GM19455 (cell line): ENCODE results near the gene FBXL17.
A peak's percentile ranks its signal among the peaks of the same experiment; 100 is the strongest.

Experiments
- ATAC-seq: cut with Tn5 transposase; IDR thresholded peaks from one replicate; pipeline ENCODE4 v1.9.1; 2021; ENCODE audit not compliant: unreplicated experiment

Gene FBXL17

DNA sequence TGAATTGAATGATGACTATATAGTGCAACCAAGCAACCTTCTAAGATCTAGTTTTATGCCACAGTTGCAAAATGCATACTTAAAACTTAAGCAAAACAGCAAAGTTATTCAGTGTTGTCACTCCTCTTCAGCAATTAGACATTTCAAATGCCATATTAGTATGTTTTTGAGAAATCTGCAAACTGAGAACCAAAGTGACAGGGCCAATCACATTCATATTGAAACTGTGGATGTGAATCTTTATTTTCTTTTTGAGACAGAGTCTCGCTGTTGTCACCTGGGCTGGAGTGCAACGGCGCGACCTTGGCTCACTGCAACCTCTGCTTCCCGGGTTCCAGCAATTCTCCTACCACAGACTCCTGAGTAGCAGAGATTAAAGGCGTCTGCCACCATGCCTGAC, 461.9 kb downstream of the FBXL17 start:
- ATAC-seq = peak; percentile 76

DNA sequence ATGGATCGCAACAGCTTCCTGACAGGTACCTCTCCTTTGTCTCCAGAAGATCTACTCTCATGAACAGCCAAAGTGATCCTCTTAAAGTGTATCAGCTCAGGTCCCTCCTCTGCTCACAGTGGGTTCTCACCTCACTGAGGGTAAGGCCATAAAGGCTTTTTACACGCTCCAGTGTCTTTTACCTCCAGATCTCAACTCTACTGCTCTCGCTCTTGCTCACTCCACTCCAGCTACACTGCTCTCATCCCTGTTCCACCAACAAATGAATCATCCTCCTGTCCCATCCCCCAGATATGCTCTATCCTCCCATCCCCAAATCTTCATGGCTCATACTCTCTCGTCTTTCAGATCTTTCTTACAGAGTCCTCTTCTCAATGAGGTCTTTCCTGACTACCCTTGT, 462.5 kb downstream of the FBXL17 start:
- peak; percentile 32 for ATAC-seq

DNA sequence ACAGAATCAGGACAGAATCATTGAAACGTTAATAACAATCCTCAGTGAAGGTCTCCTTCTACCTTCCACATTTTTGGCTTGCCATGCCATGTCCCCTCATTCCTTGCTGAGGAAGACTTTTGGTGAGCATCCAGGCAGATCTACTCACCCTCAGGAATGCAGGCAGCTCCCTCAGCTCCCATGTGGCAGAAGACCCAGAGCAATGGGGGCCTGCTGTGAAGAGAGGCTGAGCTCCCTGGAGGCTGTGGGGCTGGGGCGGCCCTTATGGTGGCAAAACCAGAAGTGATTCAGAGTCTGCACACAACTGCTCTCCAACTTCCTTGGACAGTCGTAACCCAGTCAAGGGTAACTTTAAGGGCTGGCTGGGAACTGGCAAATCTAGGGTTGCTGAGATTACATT, 463.9 kb downstream of the FBXL17 start:
- ATAC-seq = no peak

DNA sequence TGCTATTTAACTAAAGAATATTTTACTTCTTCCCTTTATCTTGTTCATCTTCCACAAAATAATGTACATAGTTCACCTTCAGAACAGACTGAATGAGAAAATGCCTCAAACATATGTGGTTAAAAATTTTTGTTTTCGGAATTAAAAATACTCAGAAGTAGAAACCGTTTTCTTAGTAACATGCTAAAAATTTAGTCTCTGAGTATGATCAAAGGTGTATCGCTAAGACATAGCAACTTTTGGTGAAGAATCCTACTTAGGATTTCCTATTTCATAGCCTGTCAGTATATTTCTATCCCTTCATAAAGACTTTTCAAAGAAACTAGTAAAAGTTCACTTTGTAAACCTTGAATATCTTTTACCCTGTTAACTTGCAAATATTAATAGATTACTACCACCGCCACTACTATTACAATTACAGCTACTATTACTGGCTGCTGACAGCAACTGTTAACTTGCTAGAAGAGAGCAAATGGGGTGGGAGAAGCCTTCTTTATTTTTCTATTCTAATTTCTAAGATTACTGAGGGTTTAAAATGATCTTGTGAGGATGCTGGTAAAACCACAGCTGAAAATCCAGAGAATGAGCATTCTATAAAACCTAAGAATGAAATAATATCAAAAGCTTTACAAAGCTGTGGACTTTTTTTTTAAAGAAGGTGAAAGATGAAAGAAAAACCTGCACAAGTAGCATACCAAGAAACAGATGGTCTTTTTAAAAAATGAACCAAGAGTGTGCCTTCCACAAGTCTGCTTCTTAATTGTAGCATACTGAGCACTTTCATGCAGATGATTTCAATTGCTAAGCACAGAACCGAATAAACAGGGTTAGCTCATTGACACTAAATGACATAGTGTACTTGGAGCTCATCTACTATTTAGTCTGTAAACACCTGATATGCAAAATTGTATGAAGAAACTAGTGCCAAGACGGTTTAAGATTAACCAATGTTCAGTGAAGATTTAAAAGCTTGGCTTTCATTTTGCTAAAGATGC, 464.9 kb downstream of the FBXL17 start:
- no peak for ATAC-seq

DNA sequence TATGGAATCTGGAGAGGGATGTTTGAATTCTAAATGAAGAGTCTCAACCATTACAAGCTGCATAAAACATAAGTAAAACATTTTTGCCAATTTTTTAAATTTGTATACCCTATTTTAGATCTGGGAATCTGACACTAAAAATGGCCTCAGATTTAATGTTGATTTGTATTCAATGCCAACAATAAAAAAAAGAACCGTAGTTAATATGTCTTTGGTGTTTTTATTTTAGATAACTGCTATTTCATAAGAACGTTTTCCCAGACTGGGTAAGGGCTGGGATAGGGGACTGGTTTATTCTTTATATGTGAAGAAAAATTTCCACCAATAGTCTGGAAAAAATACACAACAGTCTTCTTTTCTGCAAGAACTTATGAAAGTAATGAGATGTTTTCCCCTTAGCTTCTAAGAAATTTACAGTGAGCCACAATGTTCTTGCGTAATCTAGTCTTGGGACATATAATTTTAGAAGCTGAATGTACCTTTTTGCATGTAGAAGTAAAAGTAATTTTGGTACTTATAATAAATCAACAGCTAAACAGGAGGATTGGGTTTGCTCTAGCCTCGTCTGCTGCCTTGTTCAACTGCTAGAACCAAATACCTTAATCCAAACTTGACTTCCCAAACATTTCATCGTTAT, 466.6 kb downstream of the FBXL17 start:
- no peak for ATAC-seq

DNA sequence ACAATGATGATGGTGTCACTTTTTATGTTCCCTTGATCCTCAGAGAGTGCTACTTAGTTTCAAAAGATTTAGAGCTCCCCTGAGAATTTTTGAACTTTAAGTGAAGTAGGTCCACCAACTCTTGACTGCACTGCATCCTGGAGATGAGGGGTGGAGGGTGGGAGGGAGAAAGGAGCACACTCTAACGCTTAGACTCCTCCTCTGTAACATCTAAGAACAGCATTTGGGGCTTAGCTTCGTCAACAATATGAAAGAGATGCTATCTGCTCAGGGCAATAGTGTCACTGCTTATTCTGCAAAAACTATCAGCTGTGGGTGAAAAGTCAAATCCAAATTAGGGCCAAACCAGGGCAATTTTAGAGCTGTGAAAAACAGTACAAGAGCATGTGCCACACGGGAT, 468.4 kb downstream of the FBXL17 start:
- no peak for ATAC-seq

- ATAC-seq = no peak
Measured at GRCh38 chr5:107900721-107901120, 481.2 kb downstream of the FBXL17 start.

DNA sequence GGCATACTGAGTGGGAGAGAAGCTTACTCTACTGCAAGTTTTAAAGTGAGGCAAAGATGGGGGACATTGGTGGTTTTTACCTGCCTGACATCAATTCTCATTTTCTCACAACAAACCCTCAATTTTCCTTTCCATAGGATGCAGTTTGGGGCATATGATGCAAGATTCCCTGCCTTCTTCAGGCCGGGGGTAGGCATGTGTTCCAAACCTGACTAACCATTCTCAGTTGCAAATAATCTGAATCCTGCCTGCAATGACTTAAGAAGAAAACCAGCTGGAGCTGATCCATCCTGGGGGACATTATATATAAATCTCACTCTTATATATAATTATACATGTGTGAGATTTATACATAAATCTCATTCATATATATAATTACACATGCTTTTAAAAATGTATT, 487.5 kb downstream of the FBXL17 start:
- ATAC-seq = no peak

DNA sequence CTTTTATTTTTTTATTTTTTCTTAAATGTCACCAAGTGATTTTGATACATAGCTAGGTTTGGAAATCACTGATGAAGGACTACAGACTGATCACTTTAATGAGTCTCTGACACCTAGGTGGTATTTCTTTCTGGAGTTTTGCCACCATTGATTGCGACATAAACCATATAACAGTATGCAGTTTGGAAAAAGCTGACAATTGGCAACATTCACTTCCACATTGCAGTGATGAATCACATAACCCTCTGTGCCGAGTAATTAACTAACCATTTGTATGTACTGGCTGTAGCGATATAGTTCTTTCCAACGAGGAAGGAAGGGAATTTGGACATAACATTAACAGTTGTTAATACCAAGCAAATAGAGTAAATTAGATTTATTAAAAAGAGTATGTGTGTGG, 488.3 kb downstream of the FBXL17 start:
- ATAC-seq = no peak

DNA sequence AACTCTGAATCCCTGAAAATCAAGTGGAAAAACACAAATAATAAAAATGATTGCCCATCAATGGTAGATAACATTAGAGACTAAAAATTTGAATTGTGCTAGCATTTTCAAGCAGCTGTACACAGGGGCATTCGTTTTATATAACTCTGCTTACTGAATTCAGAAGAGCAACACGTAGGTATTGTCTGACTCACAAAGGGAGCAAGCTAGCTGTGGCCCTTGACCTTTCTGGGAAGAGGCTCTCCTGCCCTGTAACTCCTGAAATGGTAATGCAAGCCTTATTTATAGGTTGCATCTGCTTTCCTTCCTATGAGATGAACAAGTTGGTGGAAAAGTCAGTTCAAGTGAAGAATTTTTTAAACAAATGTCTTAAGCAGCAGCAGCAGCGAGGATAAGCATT, 492.5 kb downstream of the FBXL17 start:
- no peak for ATAC-seq

GRCh38 chr5:107888541-107888940, 493.4 kb downstream of the FBXL17 start:
- no peak for ATAC-seq

- no peak for ATAC-seq
Measured at GRCh38 chr5:107887166-107887943, 494.5 kb downstream of the FBXL17 start.

GRCh38 chr5:107885601-107886000, 496.3 kb downstream of the FBXL17 start:
- ATAC-seq = no peak

- ATAC-seq = no peak
Measured at GRCh38 chr5:107884871-107885270, 497.0 kb downstream of the FBXL17 start.

DNA sequence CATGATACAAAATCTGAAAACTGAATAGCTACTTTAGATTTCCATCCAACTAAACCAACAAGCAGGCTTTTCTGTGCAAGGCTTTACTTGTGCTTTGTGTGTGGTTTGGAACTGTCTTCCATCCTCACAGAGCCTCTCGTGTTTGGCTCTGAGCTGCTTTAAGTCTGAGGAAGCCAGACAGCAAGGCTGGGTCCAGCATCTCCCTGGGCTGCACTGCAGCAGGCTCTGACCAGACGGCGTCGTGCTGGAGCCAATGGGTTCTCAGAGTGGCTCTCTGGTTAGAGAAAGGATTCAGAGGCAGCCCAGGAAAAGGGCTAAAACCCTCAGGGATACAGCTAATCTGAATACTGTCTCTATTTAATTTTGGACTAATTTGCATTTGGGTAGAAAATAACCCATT, 503.2 kb downstream of the FBXL17 start:
- no peak for ATAC-seq

- ATAC-seq = no peak
Measured at GRCh38 chr5:107876906-107877305, 505.0 kb downstream of the FBXL17 start.

DNA sequence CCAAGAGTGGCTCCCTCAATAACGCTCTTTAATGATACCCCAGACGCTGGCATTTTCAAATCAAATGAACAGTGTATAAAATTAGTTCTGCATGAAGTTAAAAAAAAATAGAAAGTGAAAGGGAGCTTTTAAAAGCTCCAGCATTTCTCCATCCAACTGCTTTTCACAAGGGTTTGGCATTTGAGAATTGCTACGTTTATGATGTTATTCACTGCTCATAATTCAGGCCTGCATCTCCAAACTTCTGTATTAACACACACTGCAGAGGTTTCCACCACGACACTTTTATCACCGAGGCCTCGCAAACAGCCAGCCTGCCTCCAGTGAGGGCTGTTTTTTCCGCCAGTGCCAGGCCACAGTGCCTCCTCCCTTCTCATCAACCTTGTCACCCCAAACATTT, 505.6 kb downstream of the FBXL17 start:
- no peak for ATAC-seq

DNA sequence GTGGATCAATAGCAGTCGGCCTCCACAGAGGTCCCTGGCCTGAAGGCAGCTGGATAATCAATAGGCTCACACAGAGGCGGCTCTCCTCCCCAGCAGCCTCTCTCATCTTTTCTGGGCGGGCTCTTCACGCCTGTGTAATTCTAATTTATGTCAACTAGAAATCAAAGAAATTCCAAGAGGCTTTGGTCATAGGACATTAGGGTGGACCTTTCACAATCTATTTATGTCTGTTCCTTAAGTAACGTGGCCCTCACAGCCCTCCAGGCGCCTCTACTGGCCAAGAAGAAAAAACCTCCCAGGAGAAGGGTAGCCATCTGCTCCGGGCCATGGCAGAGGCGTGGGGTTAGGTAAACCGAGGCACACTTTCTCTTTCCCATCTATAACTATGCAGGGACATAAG, 506.1 kb downstream of the FBXL17 start:
- no peak for ATAC-seq

GRCh38 chr5:107874795-107875194, 507.1 kb downstream of the FBXL17 start:
- no peak for ATAC-seq

- no peak for ATAC-seq
Measured at GRCh38 chr5:107873877-107874276, 508.0 kb downstream of the FBXL17 start.

DNA sequence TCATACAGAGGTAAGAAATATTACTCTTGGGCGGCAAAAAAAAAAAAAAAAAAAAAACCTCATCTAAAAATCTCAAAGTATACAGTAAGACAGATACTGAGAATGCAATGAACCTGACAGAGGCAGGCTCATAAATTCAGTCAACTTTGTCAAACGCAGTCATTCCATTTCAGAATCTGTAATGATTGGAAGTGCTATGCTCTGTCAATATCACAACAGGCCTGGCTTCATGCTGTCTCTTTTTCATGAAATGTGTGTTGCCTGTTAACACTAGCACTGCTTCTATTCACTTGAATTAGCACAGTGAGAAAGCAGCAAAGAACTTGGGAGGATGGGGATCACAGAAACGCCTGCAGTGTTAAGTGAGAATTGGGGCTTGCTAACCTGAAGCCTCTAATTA, 510.9 kb downstream of the FBXL17 start:
- no peak for ATAC-seq
